Activated CD8-positive, alpha-beta T cell treated with anti-CD3 and anti-CD28 coated beads, Interleukin-2, amount 10 ng/mL, durations not matched to agents 7 days and 5 days (primary cell): Measurements from ENCODE around the gene LGI4. TPM values are rescaled to one million over a fixed set of nuclear protein-coding genes. Genes with fewer than 3 reads are reported as not detected.

Experiments used
- ATAC-seq: fragments of 150-1000 bp; cut with Tn5 transposase; one replicate; pipeline ENCODE4 v1.10.0; 2021; ENCODE audit warnings: moderate library complexity
- CTCF ChIA-PET: fragments of 350-600 bp; sonication (Branson Sonifier 250); formaldehyde crosslinking; loops from one replicate; lab custom pipeline; 2021; ENCODE audit warnings: antibody characterized with exemption; lab: Charles Lee
- POLR2A ChIA-PET: fragments of 350-600 bp; sonication (Branson Sonifier 250); formaldehyde crosslinking; loops from one replicate; lab custom pipeline; 2021; ENCODE audit warnings: antibody characterized with exemption; lab: Charles Lee
- DNase-seq: peaks from one replicate; pipeline ENCODE4 v3.0.0-alpha.2; 2020
- H3K27ac Mint-ChIP-seq: one replicate; pipeline ENCODE4 v1.8.0; 2021; ENCODE audit warnings: mild to moderate bottlenecking, mixed read lengths
- H3K27me3 Mint-ChIP-seq: one replicate; pipeline ENCODE4 v1.8.0; 2021; ENCODE audit warnings: low read depth, mixed read lengths
- H3K36me3 Mint-ChIP-seq: one replicate; pipeline ENCODE4 v1.8.0; 2021; ENCODE audit warnings: low read depth, mixed read lengths
- H3K4me1 Mint-ChIP-seq: one replicate; pipeline ENCODE4 v1.8.0; 2021; ENCODE audit warnings: low read depth, mixed read lengths
- H3K4me3 Mint-ChIP-seq: one replicate; pipeline ENCODE4 v1.8.0; 2021; ENCODE audit warnings: mild to moderate bottlenecking, mixed read lengths
- H3K9me3 Mint-ChIP-seq: one replicate; pipeline ENCODE4 v1.8.0; 2022; ENCODE audit warnings: mixed read lengths; ENCODE audit not compliant: insufficient read depth
- total RNA-seq, 2 experiments: library from RNA; stranded (reverse); gene quantifications; one replicate each; pipeline ENCODE4 v1.2.3, GENCODE V29; 2021

LGI4 gene
- total RNA-seq, 2 experiments from 2014 or later: 0.13 TPM

DNA sequence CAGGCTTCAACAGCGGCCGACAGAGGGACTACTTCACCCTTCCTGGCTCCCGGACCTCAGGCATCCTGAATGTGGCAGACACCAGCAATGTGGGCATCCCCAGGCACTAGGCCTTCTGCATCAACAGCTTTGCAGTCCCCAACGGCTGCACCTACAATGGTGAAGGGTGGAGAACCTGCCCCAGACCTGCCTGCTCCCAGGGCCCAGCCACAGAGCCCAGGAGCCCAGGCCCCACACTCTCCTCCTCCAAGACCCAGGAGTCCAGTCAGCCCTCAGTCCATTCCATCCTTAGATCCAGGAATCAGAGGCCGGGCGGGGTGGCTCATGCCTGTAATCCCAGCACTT, 58.9 kb downstream of the LGI4 start:
- CTCF ChIA-PET: no interaction called here
- Mint-ChIP-seq H3K27me3 (peaks cover 7% of the 10 kb centered on the region), H3K27ac (no peak overlapping the region), H3K4me3 (no peak overlapping the region), H3K36me3 (no peaks in the 10 kb centered on the region), H3K4me1 (peaks cover 3% of the 10 kb centered on the region), H3K9me3 (no peaks in the 10 kb centered on the region)
- DNase-seq (no peak), ATAC-seq (no peak)
- POLR2A ChIA-PET: no interaction called here

DNA sequence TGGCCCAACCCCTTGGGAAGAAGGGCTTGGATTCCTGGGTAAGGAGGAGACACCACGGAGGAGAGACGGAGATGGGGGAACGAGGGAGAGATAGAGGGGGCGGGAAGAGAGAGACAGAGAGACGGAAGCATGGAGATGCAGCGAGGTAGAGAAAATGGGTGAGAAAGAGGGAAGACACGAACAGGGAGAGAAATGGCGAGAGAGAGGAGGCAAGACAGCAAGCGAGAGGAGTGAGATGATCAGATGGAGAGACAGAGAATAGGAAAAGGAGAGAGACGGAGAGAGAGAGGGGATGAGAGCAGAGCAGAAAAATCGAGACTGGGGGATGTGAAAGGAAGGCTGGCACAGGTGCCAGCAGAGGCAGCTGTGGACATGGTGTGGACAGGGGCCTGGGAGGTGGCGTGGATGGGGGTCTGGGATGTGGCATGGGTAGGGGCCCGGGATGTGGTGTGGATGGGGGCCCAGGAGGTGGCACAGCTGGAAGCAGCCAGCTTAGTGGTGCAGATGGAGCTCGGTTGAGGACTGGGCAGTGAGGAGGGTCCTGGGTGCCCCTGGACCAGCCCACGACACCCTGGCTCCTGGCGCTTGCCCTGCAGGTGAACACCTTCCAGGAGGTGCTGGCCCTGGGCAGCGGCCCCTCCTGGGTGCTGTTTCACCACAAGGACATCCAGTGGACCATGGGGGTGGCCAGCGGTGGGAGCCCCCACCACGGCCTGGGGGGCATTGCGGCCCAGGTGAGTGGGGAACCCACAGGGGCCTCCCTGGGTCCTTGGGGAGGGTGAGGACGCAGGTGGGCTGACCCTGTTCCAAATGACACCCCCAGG, 59.4 kb downstream of the LGI4 start:
- Mint-ChIP-seq H3K4me1 (peaks cover 3% of the 10 kb centered on the region), H3K36me3 (no peaks in the 10 kb centered on the region), H3K27ac (no peak overlapping the region), H3K9me3 (peaks cover 3% of the 10 kb centered on the region), H3K4me3 (no peak overlapping the region), H3K27me3 (peaks cover 7% of the 10 kb centered on the region)
- ChIA-PET CTCF (no interaction called here), POLR2A (no interaction called here)
- DNase-seq (no peak), ATAC-seq (no peak)

Other genes starting within 250 kb of the LGI4 start
- 1 to 10 TPM; 4.1 TPM for gene ZNF30, start 208.2 kb downstream of the LGI4 start, total RNA-seq
- 10 to 100 TPM; 13.7 to 14.2 TPM for gene ZNF792, start 170.8 kb downstream of the LGI4 start, total RNA-seq
- gene GRAMD1A, start 134.7 kb downstream of the LGI4 start, total RNA-seq: 10 to 100 TPM; 76.2 to 81.8 TPM
- under 1 TPM; 0.37 to 0.57 TPM for gene SCN1B, start 104.6 kb downstream of the LGI4 start, total RNA-seq
- gene HPN, start 93.3 kb downstream of the LGI4 start, total RNA-seq: not detected
- not detected for gene FXYD3, start 19.2 kb downstream of the LGI4 start, total RNA-seq
- gene FXYD1, start 3.8 kb upstream of the LGI4 start, total RNA-seq: 1 to 10 TPM; 1.3 to 1.4 TPM
- gene FXYD7, start 8.2 kb upstream of the LGI4 start, total RNA-seq: 1 to 10 TPM; 4.1 to 5.2 TPM
- 100 to 1,000 TPM; 338 to 384 TPM for gene FXYD5, start 19.7 kb upstream of the LGI4 start, total RNA-seq
- gene FAM187B, start 93.7 kb upstream of the LGI4 start, total RNA-seq: not detected
- 10 to 100 TPM; 25.5 to 25.9 TPM for gene LSR, start 113.9 kb upstream of the LGI4 start, total RNA-seq
- gene USF2, start 133.9 kb upstream of the LGI4 start, total RNA-seq: 100 to 1,000 TPM; 125 to 138 TPM
- under 1 TPM; 0.50 to 0.63 TPM for gene HAMP, start 147.5 kb upstream of the LGI4 start, total RNA-seq
- gene MAG, start 157.1 kb upstream of the LGI4 start, total RNA-seq: under 1 TPM in 1 of 2 experiments, not detected in 1; 0.26 TPM
- gene CD22, start 194.1 kb upstream of the LGI4 start, total RNA-seq: under 1 TPM; 0.52 to 0.63 TPM
- not detected for gene FFAR1, start 212.8 kb upstream of the LGI4 start, total RNA-seq
- gene FFAR3, start 223.4 kb upstream of the LGI4 start, total RNA-seq: not detected
- not detected for gene GPR42, start 236.0 kb upstream of the LGI4 start, total RNA-seq